Suprapubic skin (tissue), 4 donors: Measurements from ENCODE around the gene NXPH3.

ENCODE experiments used
- POLR2A ChIP-seq, 2 donors: fragments of 450-650 bp; IDR thresholded peaks; one replicate each; pipeline ENCODE4 v1.6.1; 2017; ENCODE audit warnings: antibody characterized with exemption in 2 of 2, mild to moderate bottlenecking in 2 of 2, moderate library complexity in 2 of 2
- POLR2AphosphoS5 ChIP-seq, 3 donors: sonication (generic); formaldehyde crosslinking; IDR thresholded peaks; one replicate each; pipeline ENCODE4 v1.6.1; 2017; ENCODE audit warnings: antibody characterized with exemption in 3 of 3

DNA sequence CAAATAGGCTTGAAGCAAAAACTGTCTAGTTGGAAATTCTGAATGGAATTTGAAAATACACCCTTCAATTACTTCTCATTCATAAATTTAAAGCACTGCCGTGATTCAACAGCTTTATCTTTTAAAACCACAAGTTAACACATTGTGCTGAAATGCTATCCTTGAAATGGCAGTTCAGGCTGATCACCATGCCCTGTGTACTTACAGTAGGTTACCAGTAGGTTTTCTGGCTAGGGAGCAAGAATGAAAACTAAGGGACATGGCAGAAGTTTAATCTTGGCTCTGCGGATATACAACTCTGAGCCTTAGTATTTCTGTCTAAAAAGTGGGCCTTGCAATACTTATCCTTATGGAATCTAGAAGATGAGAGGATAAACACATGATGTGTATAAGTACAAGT, 28.0 kb downstream of the NXPH3 start:
- TF ChIP-seq POLR2A (IDR thresholded peaks at IDR 0.05), result no peak
- TF ChIP-seq POLR2AphosphoS5 (IDR thresholded peaks at IDR 0.05), result no peak
